ENCODE results near the gene EPHA6.

Gene EPHA6

GRCh38 chr3:97278506-97278905 is 464.1 kb downstream of the EPHA6 start:
- no peak for DNase-seq (ENCODE audit: low spot score)

- no peak for DNase-seq (ENCODE audit: low spot score)
Observed at GRCh38 chr3:97291901-97292300, 477.5 kb downstream of the EPHA6 start.

GRCh38 chr3:97293596-97294131 is 479.3 kb downstream of the EPHA6 start:
- DNase-seq (ENCODE audit: low spot score) = no peak

- DNase-seq (ENCODE audit: low spot score) = no peak
Observed at GRCh38 chr3:97297032-97297431, 482.6 kb downstream of the EPHA6 start.

- no peak for DNase-seq (ENCODE audit: low spot score)
Observed at GRCh38 chr3:97301114-97301513, 486.7 kb downstream of the EPHA6 start.

- DNase-seq (ENCODE audit: low spot score) = no peak
Observed at GRCh38 chr3:97306226-97306625, 491.8 kb downstream of the EPHA6 start.

- no peak for DNase-seq (ENCODE audit: low spot score)
Observed at GRCh38 chr3:97338375-97338774, 524.0 kb downstream of the EPHA6 start.

GRCh38 chr3:97340940-97341339 is 526.5 kb downstream of the EPHA6 start:
- DNase-seq (ENCODE audit: low spot score) = no peak

- DNase-seq (ENCODE audit: low spot score) = no peak
Observed at GRCh38 chr3:97347780-97348179, 533.4 kb downstream of the EPHA6 start.

- DNase-seq (ENCODE audit: low spot score) = no peak
Observed at GRCh38 chr3:97350971-97351370, 536.6 kb downstream of the EPHA6 start.

- no peak for DNase-seq (ENCODE audit: low spot score)
Observed at GRCh38 chr3:97353176-97353575, 538.8 kb downstream of the EPHA6 start.

- DNase-seq (ENCODE audit: low spot score) = no peak
Observed at GRCh38 chr3:97359977-97360376, 545.6 kb downstream of the EPHA6 start.

- no peak for DNase-seq (ENCODE audit: low spot score)
Observed at GRCh38 chr3:97360804-97361203, 546.4 kb downstream of the EPHA6 start.

GRCh38 chr3:97384583-97384982 is 570.2 kb downstream of the EPHA6 start:
- DNase-seq (ENCODE audit: low spot score) = no peak

GRCh38 chr3:97388774-97389173 is 574.4 kb downstream of the EPHA6 start:
- no peak for DNase-seq (ENCODE audit: low spot score)

- DNase-seq (ENCODE audit: low spot score) = no peak
Observed at GRCh38 chr3:97389936-97390335, 575.5 kb downstream of the EPHA6 start.

GRCh38 chr3:97391167-97391566 is 576.8 kb downstream of the EPHA6 start:
- no peak for DNase-seq (ENCODE audit: low spot score)

- DNase-seq (ENCODE audit: low spot score) = no peak
Observed at GRCh38 chr3:97409612-97410011, 595.2 kb downstream of the EPHA6 start.

- DNase-seq (ENCODE audit: low spot score) = no peak
Observed at GRCh38 chr3:97421565-97421964, 607.2 kb downstream of the EPHA6 start.

- DNase-seq (ENCODE audit: low spot score) = no peak
Observed at GRCh38 chr3:97425002-97425401, 610.6 kb downstream of the EPHA6 start.

- no peak for DNase-seq (ENCODE audit: low spot score)
Observed at GRCh38 chr3:97430601-97431000, 616.2 kb downstream of the EPHA6 start.

GRCh38 chr3:97432914-97433313 is 618.5 kb downstream of the EPHA6 start:
- DNase-seq (ENCODE audit: low spot score) = no peak

GRCh38 chr3:97438131-97438530 is 623.7 kb downstream of the EPHA6 start:
- DNase-seq (ENCODE audit: low spot score) = no peak

- no peak for DNase-seq (ENCODE audit: low spot score)
Observed at GRCh38 chr3:97439373-97439772, 625.0 kb downstream of the EPHA6 start.

- DNase-seq (ENCODE audit: low spot score) = no peak
Observed at GRCh38 chr3:97464035-97464434, 649.6 kb downstream of the EPHA6 start.
